ENCODE results near the gene CDKAL1.

- TF ChIP-seq, protein P1, sequence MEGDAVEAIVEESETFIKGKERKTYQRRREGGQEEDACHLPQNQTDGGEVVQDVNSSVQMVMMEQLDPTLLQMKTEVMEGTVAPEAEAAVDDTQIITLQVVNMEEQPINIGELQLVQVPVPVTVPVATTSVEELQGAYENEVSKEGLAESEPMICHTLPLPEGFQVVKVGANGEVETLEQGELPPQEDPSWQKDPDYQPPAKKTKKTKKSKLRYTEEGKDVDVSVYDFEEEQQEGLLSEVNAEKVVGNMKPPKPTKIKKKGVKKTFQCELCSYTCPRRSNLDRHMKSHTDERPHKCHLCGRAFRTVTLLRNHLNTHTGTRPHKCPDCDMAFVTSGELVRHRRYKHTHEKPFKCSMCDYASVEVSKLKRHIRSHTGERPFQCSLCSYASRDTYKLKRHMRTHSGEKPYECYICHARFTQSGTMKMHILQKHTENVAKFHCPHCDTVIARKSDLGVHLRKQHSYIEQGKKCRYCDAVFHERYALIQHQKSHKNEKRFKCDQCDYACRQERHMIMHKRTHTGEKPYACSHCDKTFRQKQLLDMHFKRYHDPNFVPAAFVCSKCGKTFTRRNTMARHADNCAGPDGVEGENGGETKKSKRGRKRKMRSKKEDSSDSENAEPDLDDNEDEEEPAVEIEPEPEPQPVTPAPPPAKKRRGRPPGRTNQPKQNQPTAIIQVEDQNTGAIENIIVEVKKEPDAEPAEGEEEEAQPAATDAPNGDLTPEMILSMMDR (CRISPR knock-in tag; IDR thresholded peaks at IDR 0.05): no peak
- TF ChIP-seq ASH2L (IDR thresholded peaks at IDR 0.05; ENCODE audit: insufficient read length, low read depth, low read length) (no peak), ZNF597 (CRISPR knock-in tag; IDR thresholded peaks at IDR 0.05) (no peak), YY1 (IDR thresholded peaks at IDR 0.05; ENCODE audit: insufficient read depth, insufficient replicate concordance, low read depth, low read length) (no peak), MAFK (conservative IDR thresholded peaks at IDR 0.05 in 1 of 2, IDR thresholded peaks at IDR 0.05 in 1 of 2; ENCODE audit: low read length in 2 of 2) (no peak), EZH2 (conservative IDR thresholded peaks at IDR 0.05; ENCODE audit: low read depth, low read length) (no peak), ZFP1 (CRISPR knock-in tag; IDR thresholded peaks at IDR 0.05) (no peak)
- TF ChIP-seq, protein P2, sequence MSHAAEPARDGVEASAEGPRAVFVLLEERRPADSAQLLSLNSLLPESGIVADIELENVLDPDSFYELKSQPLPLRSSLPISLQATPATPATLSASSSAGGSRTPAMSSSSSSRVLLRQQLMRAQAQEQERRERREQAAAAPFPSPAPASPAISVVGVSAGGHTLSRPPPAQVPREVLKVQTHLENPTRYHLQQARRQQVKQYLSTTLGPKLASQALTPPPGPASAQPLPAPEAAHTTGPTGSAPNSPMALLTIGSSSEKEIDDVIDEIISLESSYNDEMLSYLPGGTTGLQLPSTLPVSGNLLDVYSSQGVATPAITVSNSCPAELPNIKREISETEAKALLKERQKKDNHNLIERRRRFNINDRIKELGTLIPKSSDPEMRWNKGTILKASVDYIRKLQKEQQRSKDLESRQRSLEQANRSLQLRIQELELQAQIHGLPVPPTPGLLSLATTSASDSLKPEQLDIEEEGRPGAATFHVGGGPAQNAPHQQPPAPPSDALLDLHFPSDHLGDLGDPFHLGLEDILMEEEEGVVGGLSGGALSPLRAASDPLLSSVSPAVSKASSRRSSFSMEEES (CRISPR knock-in tag; IDR thresholded peaks at IDR 0.05): no peak
These were observed 89.5 kb downstream of the CDKAL1 start for GRCh38 chr6:20623761-20624160.
